SW 1271 (cell line): Measurements from ENCODE around the gene MAG.
A peak's percentile ranks its signal among the peaks of the same experiment; 100 is the strongest.

ENCODE experiments used
- DNase-seq, 2 experiments: peaks; one replicate each; lab custom pipeline; 2025; lab: John Stamatoyannopoulos, UW

MAG gene

GRCh38 chr19:35318679-35319448 lies 26.9 kb downstream of the MAG start:
- peak; percentile 85 to 91 for DNase-seq

DNA sequence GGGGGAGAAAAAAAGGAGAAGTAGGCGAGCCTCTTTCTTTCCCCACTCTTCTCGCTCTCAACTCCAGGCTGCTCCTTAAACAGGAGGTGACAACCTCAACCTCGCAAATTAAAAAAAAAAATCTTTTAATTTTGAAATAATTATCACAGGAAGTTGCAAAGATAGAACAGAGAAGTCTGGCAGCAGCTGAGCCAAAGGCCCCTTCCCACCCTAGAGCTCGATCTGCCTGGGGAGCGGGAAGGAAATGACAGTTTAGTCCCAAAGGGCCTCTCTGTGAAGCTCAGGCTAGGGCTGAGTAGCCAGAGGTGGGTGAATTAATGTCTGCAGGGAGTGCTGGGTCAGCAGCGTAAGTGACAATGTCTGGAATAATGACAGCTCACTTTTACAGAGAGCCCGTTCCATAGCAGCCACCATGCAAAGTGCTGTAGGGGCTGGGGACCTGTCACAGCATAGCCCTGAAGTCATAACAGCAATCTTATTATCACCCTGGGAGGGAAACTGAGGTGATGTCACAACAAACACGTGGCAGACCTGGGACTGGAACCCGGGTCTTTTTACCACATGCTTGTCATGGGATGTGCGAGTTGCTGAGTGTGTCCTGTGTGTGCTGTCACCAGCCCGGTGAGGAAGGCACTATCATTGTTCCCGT lies 28.2 kb downstream of the MAG start:
- no peak for DNase-seq

- DNase-seq = no peak
These were observed 29.3 kb downstream of the MAG start for GRCh38 chr19:35321291-35321690.

DNA sequence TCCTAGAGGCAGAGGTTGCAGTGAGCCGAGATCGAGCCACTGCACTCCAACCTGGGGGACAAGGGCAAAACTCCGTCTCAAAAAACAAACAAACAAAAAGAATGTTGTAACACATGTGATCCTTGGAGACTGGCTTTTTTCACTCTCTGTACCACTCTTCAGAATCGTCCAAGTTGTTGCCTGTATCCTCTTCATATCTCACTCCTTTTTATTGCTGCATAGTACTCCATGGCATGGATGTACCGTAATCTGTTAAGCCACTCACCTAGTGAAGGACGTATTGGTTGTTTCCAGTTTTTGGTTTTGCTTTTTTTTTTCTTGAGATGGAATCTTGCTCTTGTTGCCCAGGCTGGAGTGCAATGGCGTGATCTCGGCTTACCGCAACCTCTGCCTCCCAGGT lies 30.1 kb downstream of the MAG start:
- no peak for DNase-seq

DNA sequence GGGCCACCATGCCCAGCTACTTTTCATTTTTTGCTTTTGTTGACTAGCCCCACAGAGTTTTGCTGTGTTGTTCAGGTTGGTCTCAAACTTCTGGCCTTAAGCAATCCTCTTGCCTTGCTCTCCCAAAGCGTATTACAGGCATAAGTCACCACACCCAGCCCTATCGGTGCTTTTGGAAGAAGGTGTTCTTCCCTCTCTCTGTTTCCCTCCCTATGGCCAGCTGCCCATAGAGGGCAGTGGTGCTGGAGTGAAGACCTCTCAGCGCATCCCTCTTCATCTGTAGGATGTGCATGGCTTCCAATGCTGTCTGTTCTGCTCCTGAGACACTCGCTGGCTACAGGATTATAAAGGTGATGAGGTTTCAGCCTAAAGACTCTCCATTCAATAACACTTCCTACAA lies 35.7 kb downstream of the MAG start:
- DNase-seq = no peak

DNA sequence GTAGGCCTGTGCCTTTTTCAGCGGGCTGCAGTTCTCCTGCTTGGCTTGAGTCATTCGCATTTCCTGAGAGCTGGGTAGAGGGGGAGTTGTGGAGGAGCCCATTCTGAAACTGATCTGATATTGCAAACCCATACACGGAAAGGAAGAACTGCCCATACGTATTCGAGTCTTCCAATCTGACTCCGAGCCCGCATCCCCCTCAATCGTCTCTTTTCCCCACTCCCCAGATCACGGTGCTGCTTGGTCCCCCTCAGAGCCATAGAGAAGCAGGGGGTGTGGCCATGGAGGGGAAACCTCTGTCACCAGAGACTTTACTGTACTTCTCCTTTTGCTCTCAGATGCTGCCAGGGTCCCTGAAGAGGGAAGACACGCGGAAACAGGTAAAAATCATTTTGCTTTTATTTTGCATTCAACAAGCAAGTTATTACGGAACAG lies 36.9 kb downstream of the MAG start, which contains the start of gene CD22:
CD22 (plus strand) TSS at position 337 of the 435 bp plus-strand sequence. CDS start 2,854 bp downstream, outside the sequence.
- DNase-seq = no peak

GRCh38 chr19:35329323-35329722 lies 37.4 kb downstream of the MAG start:
- DNase-seq = no peak

- DNase-seq = no peak
These were observed 38.5 kb downstream of the MAG start for GRCh38 chr19:35330475-35330874.

DNA sequence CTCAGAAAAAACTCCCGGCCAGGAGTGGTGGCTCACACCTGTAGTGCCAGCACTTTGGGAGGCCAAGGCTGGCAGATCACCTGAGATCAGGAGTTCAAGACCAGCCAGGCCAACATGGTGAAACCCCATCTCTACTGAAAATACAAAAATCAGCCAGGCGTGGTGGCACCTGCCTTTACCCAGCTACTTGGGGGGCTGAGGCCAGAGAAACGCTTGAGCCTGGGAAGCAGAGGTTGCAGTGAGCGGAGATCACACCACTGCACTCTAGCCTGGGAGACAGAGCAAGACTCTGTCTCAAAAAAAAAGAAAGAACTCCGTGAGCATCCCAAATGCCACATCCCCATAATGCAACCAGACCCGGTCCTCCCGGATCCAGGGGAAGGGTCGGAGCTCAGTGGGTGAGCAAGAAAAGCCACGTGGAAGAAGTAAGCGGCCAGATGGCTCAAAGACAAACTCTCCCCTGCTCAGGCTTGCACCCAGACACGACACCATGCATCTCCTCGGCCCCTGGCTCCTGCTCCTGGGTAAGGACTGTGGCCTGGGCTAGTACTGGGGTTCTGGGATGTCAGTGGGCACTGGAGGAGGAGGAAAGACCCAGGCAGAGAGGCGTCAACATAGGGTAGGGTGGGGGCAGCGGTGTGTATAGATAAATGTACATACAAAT lies 39.7 kb downstream of the MAG start:
- DNase-seq = no peak

DNA sequence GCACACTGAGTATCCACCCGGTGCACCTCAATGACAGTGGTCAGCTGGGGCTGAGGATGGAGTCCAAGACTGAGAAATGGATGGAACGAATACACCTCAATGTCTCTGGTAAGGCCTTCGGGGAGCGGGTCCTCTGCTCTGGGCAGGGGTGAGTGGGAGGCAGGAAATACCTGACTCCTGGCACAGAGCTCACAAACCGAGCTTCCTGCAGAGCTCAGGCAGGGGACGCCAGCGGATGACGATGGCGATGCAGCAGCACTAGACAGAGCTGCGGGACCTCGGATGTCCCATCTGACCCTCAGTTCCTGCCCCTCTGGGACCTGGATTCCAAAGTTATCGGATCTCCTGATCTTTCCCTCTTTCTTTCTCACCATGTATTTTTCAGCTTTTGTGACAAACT lies 40.9 kb downstream of the MAG start:
- no peak for DNase-seq

DNA sequence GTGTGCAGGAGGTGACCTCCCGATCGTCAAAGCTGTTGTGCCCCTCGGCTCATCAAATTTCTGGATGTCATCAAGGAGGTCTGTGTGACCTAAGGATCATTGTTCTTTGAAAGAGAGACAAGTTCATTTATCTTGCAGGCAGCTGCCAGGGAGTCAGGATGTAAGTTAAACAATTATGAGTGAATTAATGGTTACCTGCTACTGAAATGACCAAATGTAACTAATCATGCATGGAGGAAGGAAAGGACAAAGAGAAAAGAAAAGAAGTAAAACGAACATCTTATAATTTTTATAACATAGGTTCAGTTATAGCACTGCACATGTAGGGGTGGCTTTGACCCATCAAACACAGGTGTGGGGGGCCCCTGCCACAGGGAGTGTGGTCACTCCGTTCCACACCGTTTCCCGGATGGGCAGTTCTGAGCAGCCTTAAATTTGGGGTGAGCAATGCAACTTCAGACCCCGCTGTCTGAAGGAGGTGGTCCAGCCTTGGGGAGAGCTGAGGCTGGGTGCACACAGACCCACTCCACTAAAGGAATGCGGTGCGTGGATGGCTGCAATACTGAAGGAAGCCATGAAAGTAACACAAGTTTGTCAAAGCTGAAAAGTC lies 42.3 kb downstream of the MAG start:
- no peak for DNase-seq

- DNase-seq = no peak
These were observed 44.4 kb downstream of the MAG start for GRCh38 chr19:35336166-35336955.

- no peak for DNase-seq
These were observed 45.4 kb downstream of the MAG start for GRCh38 chr19:35337097-35337983.

- no peak for DNase-seq
These were observed 46.0 kb downstream of the MAG start for GRCh38 chr19:35337984-35338296.

DNA sequence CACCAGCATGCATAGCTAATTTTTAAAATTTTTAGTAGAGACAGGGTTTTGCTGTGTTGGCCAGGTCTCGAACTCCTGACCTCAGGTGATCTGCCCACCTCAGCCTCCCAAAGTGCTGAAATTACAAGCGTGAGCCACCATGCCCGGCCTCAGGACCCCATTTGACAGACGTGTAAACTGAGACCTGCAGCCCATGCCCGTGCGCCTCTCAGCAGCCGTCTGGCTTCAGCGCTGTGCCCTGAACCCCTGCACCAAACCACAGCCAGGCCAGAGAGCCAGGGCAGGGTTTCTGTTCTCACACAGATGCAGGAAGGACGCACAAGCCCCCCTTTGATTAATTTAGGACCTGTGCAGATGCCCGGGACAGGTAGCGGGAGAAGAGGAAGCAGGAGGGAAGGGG lies 48.5 kb downstream of the MAG start:
- DNase-seq = no peak

GRCh38 chr19:35341006-35341405 lies 49.0 kb downstream of the MAG start:
- DNase-seq = no peak

- DNase-seq = no peak
These were observed 49.7 kb downstream of the MAG start for GRCh38 chr19:35341565-35342225.

GRCh38 chr19:35342430-35342829 lies 50.5 kb downstream of the MAG start:
- DNase-seq = no peak

GRCh38 chr19:35344511-35345031 lies 52.6 kb downstream of the MAG start:
- no peak for DNase-seq

DNA sequence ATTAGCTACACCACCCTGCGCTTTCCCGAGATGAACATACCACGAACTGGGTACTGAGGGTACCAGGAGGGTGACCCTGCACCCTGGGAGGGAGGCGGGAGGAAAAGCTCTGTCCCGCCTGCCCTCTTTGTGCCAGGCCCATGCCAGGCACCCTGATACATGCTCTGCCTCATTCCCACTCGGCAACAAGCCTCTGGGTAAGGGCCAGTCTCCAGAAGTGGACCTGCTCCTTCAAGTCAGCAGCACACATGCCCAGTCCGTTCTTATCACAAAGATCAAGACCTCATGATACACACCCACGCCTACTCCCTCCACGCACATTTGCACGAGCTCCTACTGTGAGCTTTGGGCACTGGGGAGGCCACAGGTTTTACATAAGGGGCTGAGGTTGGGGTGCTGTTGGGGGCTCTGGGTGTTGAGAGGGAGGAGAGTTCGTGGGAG lies 53.7 kb downstream of the MAG start:
- DNase-seq = no peak
